Measurements from ENCODE around the gene TRAPPC10. TPM values are rescaled to one million over a fixed set of nuclear protein-coding genes. Genes with fewer than 3 reads are reported as not detected.

Gene TRAPPC10
- total and polyA plus RNA-seq, 8 donors = 7.2 to 19.1 (median 11.5) TPM

GRCh38 chr21:43974791-43975468 lies 37.2 kb upstream of the TRAPPC10 start:
- H3K9me3 ChIP-seq = no peaks in the 10 kb centered on the region
- DNase-seq = no peak
- no peaks in the 10 kb centered on the region for H3K27me3 ChIP-seq
- intact Hi-C loops (cut with DNase I) = loop anchor here in 1 of 3 donors (5.0 kb wide), 1 partner anchor 163 kb away; no protein-coding TSS in a partner anchor
- peaks cover 0 to 25% (median 14%) of the 10 kb centered on the region in 3 donors for H3K36me3 ChIP-seq
- WGBS, 2 donors = 75 to 78% methylated on average over 16 of the region's 16 CpGs
- H3K4me3 ChIP-seq = no peak overlapping the region
- no peak overlapping the region for H3K27ac ChIP-seq
- ATAC-seq = peak in 3 of 4 donors; percentile 20 to 29 (median 28)
- no peak for FAIRE-seq
- TF ChIP-seq CTCF (IDR thresholded peaks at IDR 0.05) = no peak
- H3K4me1 ChIP-seq = no peaks in the 10 kb centered on the region

GRCh38 chr21:43975469-43976098 lies 36.5 kb upstream of the TRAPPC10 start:
- Histone ChIP-seq H3K27ac (no peak overlapping the region), H3K36me3 (peaks cover 0 to 22% (median 12%) of the 10 kb centered on the region in 3 donors), H3K4me3 (no peak overlapping the region), H3K9me3 (no peaks in the 10 kb centered on the region), H3K27me3 (no peaks in the 10 kb centered on the region), H3K4me1 (no peaks in the 10 kb centered on the region)
- WGBS, 2 donors = 37 to 38% methylated on average over 24 of the region's 24 CpGs
- no peak for FAIRE-seq
- TF ChIP-seq CTCF (IDR thresholded peaks at IDR 0.05) = peak; percentile 81 to 90 (median 82)
- intact Hi-C loops (cut with DNase I) = loop anchor here in 1 of 3 donors (5.0 kb wide), 1 partner anchor 163 kb away; no protein-coding TSS in a partner anchor
- DNase-seq = peak; percentile 54 to 90 (median 80)
- ATAC-seq = peak; percentile 83 to 93 (median 90)

GRCh38 chr21:43976661-43977060 lies 35.4 kb upstream of the TRAPPC10 start:
- H3K4me1 ChIP-seq = no peaks in the 10 kb centered on the region
- H3K27me3 ChIP-seq = no peaks in the 10 kb centered on the region
- no peak overlapping the region for H3K27ac ChIP-seq
- no peaks in the 10 kb centered on the region for H3K9me3 ChIP-seq
- ATAC-seq (no peak), DNase-seq (no peak), FAIRE-seq (no peak)
- WGBS, 2 donors = 92 to 95% methylated on average over 9 of the region's 9 CpGs
- intact Hi-C loops (cut with DNase I) = loop anchor here in 1 of 3 donors (5.0 kb wide), 1 partner anchor 164 kb away; no protein-coding TSS in a partner anchor
- no peak for TF ChIP-seq CTCF (IDR thresholded peaks at IDR 0.05)
- H3K36me3 ChIP-seq = peaks cover 3 to 18% (median 10%) of the 10 kb centered on the region in 3 donors
- H3K4me3 ChIP-seq = no peak overlapping the region

GRCh38 chr21:43978060-43978459 lies 34.0 kb upstream of the TRAPPC10 start:
- intact Hi-C loops (cut with DNase I) = loop anchor here in 1 of 3 donors (5.0 kb wide), 1 partner anchor 166 kb away; no protein-coding TSS in a partner anchor
- no peaks in the 10 kb centered on the region for H3K27me3 ChIP-seq
- no peak for FAIRE-seq
- no peaks in the 10 kb centered on the region for H3K4me1 ChIP-seq
- no peaks in the 10 kb centered on the region for H3K9me3 ChIP-seq
- no peak overlapping the region for H3K27ac ChIP-seq
- 97 to 99% methylated on average over 10 of the region's 10 CpGs for WGBS, 2 donors
- H3K4me3 ChIP-seq = no peak overlapping the region
- TF ChIP-seq CTCF (IDR thresholded peaks at IDR 0.05) = no peak
- ATAC-seq = no peak
- no peak for DNase-seq
- peaks cover 3 to 19% (median 11%) of the 10 kb centered on the region in 3 donors for H3K36me3 ChIP-seq

Data from pancreas (tissue), 10 donors.